ENCODE measurements around the gene UBE2G2.

The UBE2G2 gene

DNA sequence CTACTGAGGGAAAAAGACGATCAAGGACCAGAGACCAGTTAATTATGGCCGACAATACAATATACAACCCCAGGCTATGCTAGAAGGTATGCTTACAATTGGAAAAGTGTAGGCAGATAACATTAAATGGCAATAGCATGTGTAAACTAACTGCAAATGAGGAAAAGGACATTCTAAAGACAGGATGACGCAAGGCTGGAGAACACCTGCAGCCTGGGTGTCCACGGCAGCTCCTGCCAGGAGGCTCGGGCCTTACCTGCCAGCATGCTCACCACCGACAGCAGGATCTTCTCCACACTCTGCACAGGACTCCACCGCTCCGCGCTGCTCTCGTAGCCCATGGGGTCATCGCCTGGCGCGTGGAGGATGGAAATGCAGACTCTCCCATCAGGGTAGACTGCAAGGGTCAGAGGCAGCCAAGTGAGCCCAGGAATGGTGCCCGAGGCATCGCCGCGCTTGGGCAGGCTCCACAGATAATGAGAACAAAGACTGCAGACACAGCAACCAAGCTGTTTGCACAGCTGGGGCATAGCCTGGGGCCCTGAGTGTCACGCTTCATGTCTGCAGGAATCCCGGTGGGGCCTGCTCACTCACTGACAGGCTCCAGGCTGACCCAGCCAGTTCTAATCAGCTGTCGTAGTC lies 28.2 kb downstream of the UBE2G2 start:
- Histone ChIP-seq H3K36me3 (ENCODE audit: control insufficient read depth, insufficient read depth, low read length) (peaks cover 17% of the 10 kb centered on the region), H3K56ac (ENCODE audit: low read length) (no peak overlapping the region), H2BK120ac (ENCODE audit: low read depth, low read length) (no peak overlapping the region), H3K79me1 (ENCODE audit: low read length) (peaks cover 16% of the 10 kb centered on the region), H4K8ac (ENCODE audit: low read depth, low read length) (no peak overlapping the region), H3K9ac (ENCODE audit: low read length) (no peak overlapping the region), H3K27me3 (ENCODE audit: insufficient read depth, low read length, poor library complexity) (no peaks in the 10 kb centered on the region), H3K23ac (ENCODE audit: low read length) (no peak overlapping the region), H3K18ac (ENCODE audit: low read length) (no peak overlapping the region), H3K79me2 (ENCODE audit: control insufficient read depth, insufficient read depth, low read length) (peaks cover 3% of the 10 kb centered on the region), H3K4me3 (ENCODE audit: low read length) (no peak overlapping the region), H2BK5ac (ENCODE audit: low read length) (no peak overlapping the region), H3K27ac (ENCODE audit: low read depth, low read length) (no peak overlapping the region), H3K4me1 (ENCODE audit: control insufficient read depth, low read depth, low read length) (no peaks in the 10 kb centered on the region), H4K5ac (ENCODE audit: low read length) (no peak overlapping the region), H2BK15ac (replicated peaks; ENCODE audit: low read depth) (no peak overlapping the region), H3K4ac (ENCODE audit: low read depth, low read length) (no peak overlapping the region), H2AK5ac (ENCODE audit: low read length) (no peak overlapping the region), H3K4me2 (ENCODE audit: low read length) (no peak overlapping the region)
- DNase-seq: peak; percentile 78
- no CpG with 5 or more reads among the region's 20 CpGs for WGBS (ENCODE audit: extremely low coverage, insufficient coverage, low lambda C conversion rate)

DNA sequence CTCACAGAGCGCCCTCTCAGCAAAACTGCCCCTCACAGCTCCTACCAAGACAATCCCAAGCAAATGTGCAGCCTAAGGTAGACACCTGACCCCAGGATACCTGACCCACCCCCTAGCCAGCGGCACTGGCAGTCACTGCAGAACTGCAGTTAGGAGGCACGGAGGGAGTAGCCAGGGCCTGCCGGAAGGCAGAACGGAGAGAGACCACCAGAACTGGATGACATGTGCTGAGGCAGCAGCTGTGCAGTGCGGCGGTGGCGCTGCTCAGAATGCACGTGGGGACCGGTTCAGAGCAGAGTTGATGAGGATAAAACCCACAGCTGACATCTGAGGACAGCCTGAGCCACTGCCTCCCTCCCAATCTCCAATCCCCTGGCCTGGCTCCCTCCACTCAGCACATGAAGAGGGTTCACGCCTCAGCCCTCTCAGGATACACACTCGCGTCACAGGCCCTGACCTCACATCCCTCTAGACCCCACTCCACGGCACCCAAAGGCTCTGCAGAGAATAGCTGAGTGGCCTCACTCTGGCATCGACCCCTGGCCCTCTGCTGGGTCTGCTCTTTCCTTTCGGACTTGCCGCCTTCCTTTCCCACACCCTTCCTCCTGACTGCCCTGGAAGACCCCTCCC lies 29.6 kb downstream of the UBE2G2 start:
- Histone ChIP-seq H3K4me2 (ENCODE audit: low read length) (no peak overlapping the region), H4K8ac (ENCODE audit: low read depth, low read length) (no peak overlapping the region), H3K4me1 (ENCODE audit: control insufficient read depth, low read depth, low read length) (no peaks in the 10 kb centered on the region), H2BK15ac (replicated peaks; ENCODE audit: low read depth) (no peak overlapping the region), H3K79me1 (ENCODE audit: low read length) (peaks cover 11% of the 10 kb centered on the region), H2AK5ac (ENCODE audit: low read length) (no peak overlapping the region), H3K36me3 (ENCODE audit: control insufficient read depth, insufficient read depth, low read length) (peaks cover 18% of the 10 kb centered on the region), H4K5ac (ENCODE audit: low read length) (no peak overlapping the region), H3K18ac (ENCODE audit: low read length) (no peak overlapping the region), H3K79me2 (ENCODE audit: control insufficient read depth, insufficient read depth, low read length) (peaks cover 2% of the 10 kb centered on the region), H3K4me3 (ENCODE audit: low read length) (no peak overlapping the region), H3K4ac (ENCODE audit: low read depth, low read length) (no peak overlapping the region), H2BK120ac (ENCODE audit: low read depth, low read length) (no peak overlapping the region), H3K27ac (ENCODE audit: low read depth, low read length) (no peak overlapping the region), H3K9ac (ENCODE audit: low read length) (no peak overlapping the region), H3K56ac (ENCODE audit: low read length) (peak overlapping the region; percentile 15), H3K23ac (ENCODE audit: low read length) (no peak overlapping the region), H3K27me3 (ENCODE audit: insufficient read depth, low read length, poor library complexity) (no peaks in the 10 kb centered on the region), H2BK5ac (ENCODE audit: low read length) (no peak overlapping the region)
- WGBS (ENCODE audit: extremely low coverage, insufficient coverage, low lambda C conversion rate): no CpG with 5 or more reads among the region's 17 CpGs
- DNase-seq: no peak

DNA sequence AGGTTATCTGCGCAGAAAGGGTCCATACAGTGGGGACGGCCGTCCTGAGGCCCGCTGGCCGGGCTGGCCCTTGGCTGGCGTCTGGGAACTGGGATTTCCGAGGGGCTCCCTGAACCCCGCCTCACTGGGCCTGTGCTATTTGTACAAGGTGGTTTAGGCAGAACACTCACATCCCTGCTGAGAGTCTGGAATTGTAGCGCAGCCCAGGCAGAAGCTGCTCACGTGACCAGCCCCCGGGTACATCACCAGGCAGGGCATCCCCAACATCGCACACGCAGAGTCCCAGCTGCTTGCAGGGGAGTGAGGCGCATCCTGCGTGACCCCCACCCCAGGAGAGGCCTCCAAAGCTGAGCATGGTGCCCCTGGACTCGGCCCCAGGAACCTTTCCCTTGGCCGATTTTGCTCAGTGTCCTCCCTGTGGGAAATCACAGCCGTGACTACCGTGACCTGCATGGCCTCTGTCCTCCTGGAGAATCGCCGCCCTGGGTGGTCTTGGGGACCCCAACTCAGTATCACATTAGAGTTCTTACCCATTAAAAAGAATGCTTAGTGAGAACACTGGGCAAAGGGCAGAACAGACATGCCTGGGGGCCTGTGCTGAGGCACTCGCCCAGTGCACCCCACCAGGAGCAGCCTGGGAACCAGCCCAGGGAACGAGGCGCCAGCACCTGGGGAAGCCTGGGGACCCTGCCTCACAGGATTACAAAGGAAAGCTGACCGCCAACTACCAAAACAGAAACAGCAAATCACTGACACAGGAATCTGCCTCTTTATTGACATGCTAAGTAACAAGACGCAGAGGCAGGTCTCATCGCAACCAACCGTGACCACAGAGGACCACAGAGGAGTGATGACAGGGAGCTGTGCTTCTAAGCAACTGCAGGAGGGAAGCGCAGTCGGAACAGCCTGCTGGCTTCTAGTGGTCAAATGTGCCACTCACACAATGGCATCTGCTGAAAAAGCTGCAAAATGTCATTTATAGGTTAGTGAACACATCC lies 33.5 kb downstream of the UBE2G2 start:
- Histone ChIP-seq H4K5ac (ENCODE audit: low read length) (no peak overlapping the region), H3K9ac (ENCODE audit: low read length) (no peak overlapping the region), H3K36me3 (ENCODE audit: control insufficient read depth, insufficient read depth, low read length) (peaks cover 12% of the 10 kb centered on the region), H3K23ac (ENCODE audit: low read length) (no peak overlapping the region), H2BK15ac (replicated peaks; ENCODE audit: low read depth) (no peak overlapping the region), H3K4ac (ENCODE audit: low read depth, low read length) (no peak overlapping the region), H2AK5ac (ENCODE audit: low read length) (no peak overlapping the region), H3K56ac (ENCODE audit: low read length) (no peak overlapping the region), H3K4me1 (ENCODE audit: control insufficient read depth, low read depth, low read length) (peaks cover 6% of the 10 kb centered on the region), H3K4me2 (ENCODE audit: low read length) (no peak overlapping the region), H3K79me2 (ENCODE audit: control insufficient read depth, insufficient read depth, low read length) (no peaks in the 10 kb centered on the region), H3K27ac (ENCODE audit: low read depth, low read length) (no peak overlapping the region), H2BK120ac (ENCODE audit: low read depth, low read length) (no peak overlapping the region), H3K18ac (ENCODE audit: low read length) (no peak overlapping the region), H2BK5ac (ENCODE audit: low read length) (no peak overlapping the region), H4K8ac (ENCODE audit: low read depth, low read length) (no peak overlapping the region), H3K79me1 (ENCODE audit: low read length) (peaks cover 2% of the 10 kb centered on the region), H3K27me3 (ENCODE audit: insufficient read depth, low read length, poor library complexity) (no peaks in the 10 kb centered on the region), H3K4me3 (ENCODE audit: low read length) (no peak overlapping the region)
- no CpG with 5 or more reads among the region's 30 CpGs for WGBS (ENCODE audit: extremely low coverage, insufficient coverage, low lambda C conversion rate)
- DNase-seq: peak; percentile 35

DNA sequence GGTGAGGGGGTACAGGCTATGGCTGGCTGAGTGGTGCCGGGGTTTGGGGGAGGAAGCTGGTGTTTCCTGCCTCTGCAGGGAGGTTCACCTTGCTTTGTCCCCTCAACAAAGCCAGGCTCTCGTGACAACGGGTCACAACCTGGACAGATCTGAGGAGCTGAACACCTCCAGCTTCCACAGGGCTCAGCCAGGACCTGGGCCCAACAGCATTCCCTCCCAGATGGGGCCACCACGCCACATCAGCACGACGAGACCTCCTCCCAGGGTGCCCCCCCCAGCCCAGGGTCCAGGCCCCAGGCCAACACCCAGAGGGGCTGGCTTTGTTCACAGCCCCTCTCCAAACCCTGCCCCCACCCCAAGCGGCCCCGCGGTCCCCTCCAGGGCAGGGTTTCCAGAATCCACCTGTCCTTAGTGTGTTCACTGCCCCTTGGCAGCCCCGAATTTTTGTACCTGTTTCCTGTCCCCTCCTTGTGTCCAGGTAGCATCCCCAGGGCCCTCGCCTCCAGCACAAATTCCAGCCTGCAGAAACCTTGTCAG lies 34.7 kb downstream of the UBE2G2 start:
- Histone ChIP-seq H3K79me1 (ENCODE audit: low read length) (peaks cover 1% of the 10 kb centered on the region), H2AK5ac (ENCODE audit: low read length) (no peak overlapping the region), H3K36me3 (ENCODE audit: control insufficient read depth, insufficient read depth, low read length) (peaks cover 10% of the 10 kb centered on the region), H3K79me2 (ENCODE audit: control insufficient read depth, insufficient read depth, low read length) (no peaks in the 10 kb centered on the region), H2BK5ac (ENCODE audit: low read length) (no peak overlapping the region), H3K56ac (ENCODE audit: low read length) (peak overlapping the region; percentile 25), H3K9ac (ENCODE audit: low read length) (no peak overlapping the region), H3K18ac (ENCODE audit: low read length) (no peak overlapping the region), H3K23ac (ENCODE audit: low read length) (no peak overlapping the region), H3K4me3 (ENCODE audit: low read length) (no peak overlapping the region), H2BK15ac (replicated peaks; ENCODE audit: low read depth) (no peak overlapping the region), H3K27me3 (ENCODE audit: insufficient read depth, low read length, poor library complexity) (no peaks in the 10 kb centered on the region), H3K27ac (ENCODE audit: low read depth, low read length) (no peak overlapping the region), H3K4me2 (ENCODE audit: low read length) (no peak overlapping the region), H4K8ac (ENCODE audit: low read depth, low read length) (no peak overlapping the region), H3K4me1 (ENCODE audit: control insufficient read depth, low read depth, low read length) (peaks cover 6% of the 10 kb centered on the region), H4K5ac (ENCODE audit: low read length) (no peak overlapping the region), H3K4ac (ENCODE audit: low read depth, low read length) (no peak overlapping the region), H2BK120ac (ENCODE audit: low read depth, low read length) (no peak overlapping the region)
- WGBS (ENCODE audit: extremely low coverage, insufficient coverage, low lambda C conversion rate): no CpG with 5 or more reads among the region's 11 CpGs
- DNase-seq: no peak

DNA sequence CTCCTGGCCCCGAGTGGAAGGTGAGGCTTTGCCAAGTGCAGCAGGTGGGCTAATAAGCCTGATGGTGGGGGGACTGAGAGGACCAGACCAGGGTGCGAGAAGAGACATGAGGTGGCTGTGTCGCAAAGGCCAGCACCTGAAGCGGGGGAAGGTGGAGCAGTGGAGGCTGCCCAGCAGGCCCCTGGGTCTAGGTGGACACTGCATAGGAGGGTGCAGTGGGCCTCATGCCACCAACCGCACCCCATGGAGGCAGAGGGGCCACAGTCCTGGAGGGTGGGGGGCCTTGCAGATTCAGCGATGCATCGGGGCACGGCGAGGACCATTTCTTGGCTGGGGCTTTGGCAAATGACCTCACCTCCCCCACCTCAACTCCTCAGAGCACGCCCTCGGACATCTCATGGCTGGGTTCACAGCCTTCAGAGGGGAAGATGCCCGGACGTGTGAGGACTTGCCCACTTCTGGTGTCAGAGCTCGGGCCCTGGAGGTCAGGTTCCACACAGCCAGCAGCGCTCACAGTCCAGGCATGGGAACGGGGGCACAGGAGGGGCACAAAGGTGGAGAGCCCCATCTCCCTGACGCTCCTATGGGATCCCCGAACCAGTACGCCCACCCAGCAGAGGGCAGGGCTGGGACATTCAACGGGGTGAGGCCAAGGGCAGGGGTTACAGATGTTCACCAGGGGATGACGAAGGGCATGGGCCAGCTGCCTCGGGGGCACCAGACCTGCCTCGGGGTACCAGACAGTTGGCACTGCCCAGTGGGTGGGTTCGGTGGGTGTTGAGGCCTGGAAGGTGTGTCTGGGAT lies 35.4 kb downstream of the UBE2G2 start:
- no peaks in the 10 kb centered on the region for H3K79me2 ChIP-seq (ENCODE audit: control insufficient read depth, insufficient read depth, low read length)
- no CpG with 5 or more reads among the region's 24 CpGs for WGBS (ENCODE audit: extremely low coverage, insufficient coverage, low lambda C conversion rate)
- H3K23ac ChIP-seq (ENCODE audit: low read length): peak overlapping the region; percentile 80
- no peak overlapping the region for H3K18ac ChIP-seq (ENCODE audit: low read length)
- H3K4me1 ChIP-seq (ENCODE audit: control insufficient read depth, low read depth, low read length): peaks cover 6% of the 10 kb centered on the region
- no peaks in the 10 kb centered on the region for H3K27me3 ChIP-seq (ENCODE audit: insufficient read depth, low read length, poor library complexity)
- peak overlapping the region; percentile 50 for H3K56ac ChIP-seq (ENCODE audit: low read length)
- no peak overlapping the region for H3K9ac ChIP-seq (ENCODE audit: low read length)
- H3K36me3 ChIP-seq (ENCODE audit: control insufficient read depth, insufficient read depth, low read length): peaks cover 8% of the 10 kb centered on the region
- H3K27ac ChIP-seq (ENCODE audit: low read depth, low read length): no peak overlapping the region
- H2BK5ac ChIP-seq (ENCODE audit: low read length): no peak overlapping the region
- no peak overlapping the region for H3K4me3 ChIP-seq (ENCODE audit: low read length)
- DNase-seq: no peak
- no peak overlapping the region for H2AK5ac ChIP-seq (ENCODE audit: low read length)
- H2BK120ac ChIP-seq (ENCODE audit: low read depth, low read length): no peak overlapping the region
- H3K4me2 ChIP-seq (ENCODE audit: low read length): no peak overlapping the region
- no peak overlapping the region for H4K5ac ChIP-seq (ENCODE audit: low read length)
- no peak overlapping the region for H4K8ac ChIP-seq (ENCODE audit: low read depth, low read length)
- H3K4ac ChIP-seq (ENCODE audit: low read depth, low read length): no peak overlapping the region
- no peak overlapping the region for H2BK15ac ChIP-seq (replicated peaks; ENCODE audit: low read depth)
- no peaks in the 10 kb centered on the region for H3K79me1 ChIP-seq (ENCODE audit: low read length)
